Muscle layer of duodenum (tissue), 2 donors: ENCODE data around the gene RBM19.

ENCODE experiments used
- H3K27ac ChIP-seq: one replicate; pipeline ENCODE4 v1.7.0; 2013; ENCODE audit warnings: mild to moderate bottlenecking, low read length
- H3K27me3 ChIP-seq: one replicate; pipeline ENCODE4 v1.7.0; 2013; ENCODE audit warnings: low read depth, mild to moderate bottlenecking, control low read depth, low read length
- H3K36me3 ChIP-seq, 2 donors: one replicate each; pipeline ENCODE4 v1.7.0; 2013; ENCODE audit warnings: low read length in 2 of 2, control low read depth in 1 of 2, mild to moderate bottlenecking in 1 of 2; ENCODE audit not compliant: insufficient read depth in 2 of 2, control insufficient read depth in 1 of 2
- H3K4me1 ChIP-seq, 2 donors: one replicate each; pipeline ENCODE4 v1.7.0; 2013; ENCODE audit warnings: low read length in 2 of 2, mild to moderate bottlenecking in 2 of 2, control low read depth in 1 of 2, moderate library complexity in 1 of 2; ENCODE audit not compliant: insufficient read depth in 2 of 2, control insufficient read depth in 1 of 2
- H3K4me3 ChIP-seq, 2 donors: one replicate each; pipeline ENCODE4 v1.7.0; 2013; ENCODE audit warnings: low read length in 2 of 2, low read depth in 1 of 2, mild to moderate bottlenecking in 1 of 2
- H3K9me3 ChIP-seq, 2 donors: one replicate each; pipeline ENCODE4 v1.7.0; 2013; ENCODE audit warnings: low read length in 2 of 2, control low read depth in 1 of 2, mild to moderate bottlenecking in 1 of 2; ENCODE audit not compliant: control insufficient read depth in 1 of 2
- donor health status: healthy.

RBM19 gene, protein sequence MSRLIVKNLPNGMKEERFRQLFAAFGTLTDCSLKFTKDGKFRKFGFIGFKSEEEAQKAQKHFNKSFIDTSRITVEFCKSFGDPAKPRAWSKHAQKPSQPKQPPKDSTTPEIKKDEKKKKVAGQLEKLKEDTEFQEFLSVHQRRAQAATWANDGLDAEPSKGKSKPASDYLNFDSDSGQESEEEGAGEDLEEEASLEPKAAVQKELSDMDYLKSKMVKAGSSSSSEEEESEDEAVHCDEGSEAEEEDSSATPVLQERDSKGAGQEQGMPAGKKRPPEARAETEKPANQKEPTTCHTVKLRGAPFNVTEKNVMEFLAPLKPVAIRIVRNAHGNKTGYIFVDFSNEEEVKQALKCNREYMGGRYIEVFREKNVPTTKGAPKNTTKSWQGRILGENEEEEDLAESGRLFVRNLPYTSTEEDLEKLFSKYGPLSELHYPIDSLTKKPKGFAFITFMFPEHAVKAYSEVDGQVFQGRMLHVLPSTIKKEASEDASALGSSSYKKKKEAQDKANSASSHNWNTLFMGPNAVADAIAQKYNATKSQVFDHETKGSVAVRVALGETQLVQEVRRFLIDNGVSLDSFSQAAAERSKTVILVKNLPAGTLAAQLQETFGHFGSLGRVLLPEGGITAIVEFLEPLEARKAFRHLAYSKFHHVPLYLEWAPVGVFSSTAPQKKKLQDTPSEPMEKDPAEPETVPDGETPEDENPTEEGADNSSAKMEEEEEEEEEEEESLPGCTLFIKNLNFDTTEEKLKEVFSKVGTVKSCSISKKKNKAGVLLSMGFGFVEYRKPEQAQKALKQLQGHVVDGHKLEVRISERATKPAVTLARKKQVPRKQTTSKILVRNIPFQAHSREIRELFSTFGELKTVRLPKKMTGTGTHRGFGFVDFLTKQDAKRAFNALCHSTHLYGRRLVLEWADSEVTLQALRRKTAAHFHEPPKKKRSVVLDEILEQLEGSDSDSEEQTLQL

DNA sequence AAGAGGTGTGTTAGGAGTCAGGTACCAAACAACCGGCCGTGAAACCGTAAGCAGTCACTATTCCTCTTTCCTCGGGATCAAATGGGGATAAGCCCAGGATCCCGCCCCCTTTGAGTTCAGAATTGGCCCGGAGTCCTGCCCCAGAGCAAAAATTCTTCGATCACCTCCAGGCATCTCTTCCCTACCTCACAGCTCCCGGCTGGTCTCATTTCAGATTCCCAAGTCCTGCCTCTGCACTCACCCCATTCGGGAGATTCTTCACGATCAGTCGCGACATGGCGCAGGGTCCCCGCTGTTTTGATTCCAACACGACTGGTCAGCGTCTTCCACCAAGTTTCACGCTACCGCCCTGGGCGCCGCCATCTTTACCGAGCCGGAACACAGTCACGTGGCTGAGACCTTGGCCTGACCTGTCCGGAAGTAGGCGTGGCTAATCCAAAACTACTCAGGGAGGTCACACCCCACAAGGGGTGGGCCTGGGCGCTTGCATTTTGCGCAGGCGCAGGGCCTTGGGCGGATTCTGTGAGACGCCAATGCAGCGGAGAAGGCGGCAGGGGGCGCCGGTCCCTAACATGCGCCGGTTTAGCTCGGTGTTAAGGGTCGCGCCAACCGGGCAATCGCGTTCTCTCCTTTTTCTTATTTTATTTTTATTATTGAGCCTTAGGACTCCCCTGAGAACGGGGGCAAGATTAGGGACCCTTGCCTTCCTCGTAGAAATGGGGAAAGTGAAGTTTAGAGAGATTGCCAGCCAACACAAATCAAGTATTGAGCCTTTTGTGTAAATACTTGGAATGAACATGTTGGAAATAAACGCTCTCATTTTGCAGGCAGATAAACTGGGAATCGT lies at the start of gene RBM19:
Gene RBM19 (minus strand): TSS at position 375 of the 847 bp plus-strand sequence. CDS start 98 bp downstream, at position 277.
- H3K4me1 ChIP-seq: peaks cover 0 to 15% of the 10 kb centered on the region in 2 donors
- H3K27me3 ChIP-seq: no peaks in the 10 kb centered on the region
- peaks cover 12 to 18% of the 10 kb centered on the region in 2 donors for H3K36me3 ChIP-seq
- H3K27ac ChIP-seq: peak within 1 kb of the TSS; percentile 32
- H3K4me3 ChIP-seq: peak within 1 kb of the TSS; percentile 84 to 91
- no peaks in the 10 kb centered on the region for H3K9me3 ChIP-seq

DNA sequence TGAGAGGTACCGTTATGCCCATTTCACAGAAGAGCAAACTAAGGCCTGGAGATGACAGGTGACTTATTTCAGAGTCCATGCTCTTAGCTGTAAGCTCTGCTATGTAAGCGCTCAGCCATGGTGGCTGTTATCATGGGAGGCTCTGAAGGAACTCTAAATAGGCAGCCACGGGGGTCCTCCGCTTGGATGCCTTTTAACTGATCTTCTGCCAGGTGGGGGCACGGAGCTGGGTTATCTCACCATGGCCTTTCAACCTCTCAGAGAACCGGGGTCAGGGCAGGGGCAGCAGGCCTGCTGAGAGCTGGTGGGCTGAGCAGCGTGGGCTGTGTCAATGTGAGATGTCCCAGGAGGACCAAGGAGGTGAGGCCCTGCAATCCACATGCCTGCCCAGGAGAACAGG lies 49.7 kb upstream of the RBM19 start:
- Histone ChIP-seq H3K9me3 (no peaks in the 10 kb centered on the region), H3K4me1 (no peaks in the 10 kb centered on the region), H3K4me3 (no peak overlapping the region), H3K27ac (no peak overlapping the region), H3K36me3 (no peaks in the 10 kb centered on the region), H3K27me3 (no peaks in the 10 kb centered on the region)

DNA sequence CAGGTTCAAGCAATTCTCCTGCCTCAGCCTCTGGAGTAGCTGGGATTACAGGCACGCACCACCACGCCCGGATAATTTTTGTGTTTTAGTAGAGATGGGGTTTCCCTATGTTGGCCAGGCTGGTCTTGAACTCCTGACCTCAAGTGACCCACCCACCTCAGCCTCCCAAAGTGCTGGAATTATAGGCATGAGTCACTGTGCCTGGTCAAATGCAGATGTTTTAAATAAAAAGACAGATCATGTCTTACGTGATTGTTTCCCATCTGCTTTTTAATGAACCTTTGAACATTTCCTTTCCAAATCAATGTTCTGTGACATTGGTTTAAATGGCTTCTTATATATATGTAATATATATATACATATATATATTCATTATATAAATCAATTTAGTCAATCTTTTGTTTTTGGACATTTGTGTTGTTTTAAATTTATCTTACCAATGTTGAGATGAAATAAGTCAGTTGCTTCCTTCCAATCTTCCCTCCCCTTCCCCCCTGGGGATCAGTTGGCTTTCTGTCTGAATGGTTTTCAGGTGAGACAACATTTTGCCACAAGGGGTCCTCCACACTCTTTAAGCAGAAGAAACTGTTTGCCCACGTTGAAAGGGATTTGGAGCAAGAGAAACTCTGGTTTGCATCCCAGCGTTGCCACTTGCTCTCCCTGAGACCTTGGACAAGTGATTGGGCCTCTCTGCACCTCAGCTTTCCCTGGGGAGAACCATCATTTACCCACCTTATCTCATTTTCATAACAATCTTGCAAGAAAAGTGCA lies 47.6 kb upstream of the RBM19 start:
- no peaks in the 10 kb centered on the region for H3K36me3 ChIP-seq
- no peaks in the 10 kb centered on the region for H3K9me3 ChIP-seq
- H3K4me1 ChIP-seq: no peaks in the 10 kb centered on the region
- no peak overlapping the region for H3K27ac ChIP-seq
- H3K27me3 ChIP-seq: no peaks in the 10 kb centered on the region
- H3K4me3 ChIP-seq: no peak overlapping the region

DNA sequence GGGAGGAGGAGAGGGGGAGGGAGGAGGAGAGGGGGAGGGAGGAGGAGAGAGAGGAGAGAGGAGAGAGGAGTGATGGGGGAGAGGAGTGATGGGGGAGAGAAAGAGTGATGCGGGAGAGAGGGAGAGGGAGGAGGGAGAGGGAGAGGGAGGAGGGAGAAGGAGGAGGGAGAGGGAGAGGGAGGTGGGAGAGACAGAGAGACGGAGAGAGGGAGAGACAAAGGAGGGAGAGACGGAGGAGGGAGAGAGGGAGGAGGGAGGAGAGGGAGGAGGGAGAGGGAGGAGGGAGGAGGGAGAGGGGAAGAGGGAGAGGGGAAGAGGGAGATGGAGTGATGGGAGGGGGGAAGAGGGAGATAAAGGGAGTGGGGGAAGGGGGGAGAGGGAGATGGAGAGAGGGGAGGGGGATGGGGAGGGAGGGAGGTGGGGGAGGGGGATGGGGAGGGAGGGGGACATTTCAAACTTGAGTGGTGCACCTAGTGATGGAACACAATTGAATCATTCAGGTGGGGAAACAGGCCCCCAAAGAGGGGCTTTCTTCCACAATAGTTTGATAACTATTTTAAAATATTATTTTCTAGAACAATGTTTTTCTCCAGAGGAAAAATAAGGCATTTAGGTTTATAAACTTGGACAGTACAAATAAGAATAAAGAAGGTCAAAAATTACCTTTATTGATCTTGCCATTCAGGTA lies 46.8 kb upstream of the RBM19 start:
- Histone ChIP-seq H3K4me1 (no peaks in the 10 kb centered on the region), H3K4me3 (no peak overlapping the region), H3K27ac (no peak overlapping the region), H3K27me3 (no peaks in the 10 kb centered on the region), H3K9me3 (no peaks in the 10 kb centered on the region), H3K36me3 (no peaks in the 10 kb centered on the region)

DNA sequence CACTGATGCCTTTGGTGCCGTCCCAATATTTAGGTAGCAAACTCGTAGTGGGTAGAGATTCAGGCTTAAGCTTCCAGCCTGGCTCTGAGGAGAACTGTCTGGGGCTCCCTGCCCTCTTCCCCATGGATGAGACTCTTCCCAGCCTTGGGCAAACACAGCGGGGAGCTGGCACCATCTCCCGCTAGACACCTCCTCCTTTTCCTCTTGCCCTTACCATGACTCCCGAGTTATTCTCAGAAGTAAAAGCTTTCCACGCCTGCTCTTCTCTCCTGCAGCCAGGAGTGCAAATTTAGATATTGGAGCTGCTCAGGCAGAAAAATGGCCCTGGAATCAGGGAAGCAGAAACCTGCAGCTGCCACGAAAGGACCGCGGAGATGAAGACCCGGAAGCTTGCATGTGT lies 45.6 kb upstream of the RBM19 start:
- Histone ChIP-seq H3K27ac (no peak overlapping the region), H3K9me3 (no peaks in the 10 kb centered on the region), H3K27me3 (no peaks in the 10 kb centered on the region), H3K36me3 (no peaks in the 10 kb centered on the region), H3K4me1 (no peaks in the 10 kb centered on the region), H3K4me3 (no peak overlapping the region)

DNA sequence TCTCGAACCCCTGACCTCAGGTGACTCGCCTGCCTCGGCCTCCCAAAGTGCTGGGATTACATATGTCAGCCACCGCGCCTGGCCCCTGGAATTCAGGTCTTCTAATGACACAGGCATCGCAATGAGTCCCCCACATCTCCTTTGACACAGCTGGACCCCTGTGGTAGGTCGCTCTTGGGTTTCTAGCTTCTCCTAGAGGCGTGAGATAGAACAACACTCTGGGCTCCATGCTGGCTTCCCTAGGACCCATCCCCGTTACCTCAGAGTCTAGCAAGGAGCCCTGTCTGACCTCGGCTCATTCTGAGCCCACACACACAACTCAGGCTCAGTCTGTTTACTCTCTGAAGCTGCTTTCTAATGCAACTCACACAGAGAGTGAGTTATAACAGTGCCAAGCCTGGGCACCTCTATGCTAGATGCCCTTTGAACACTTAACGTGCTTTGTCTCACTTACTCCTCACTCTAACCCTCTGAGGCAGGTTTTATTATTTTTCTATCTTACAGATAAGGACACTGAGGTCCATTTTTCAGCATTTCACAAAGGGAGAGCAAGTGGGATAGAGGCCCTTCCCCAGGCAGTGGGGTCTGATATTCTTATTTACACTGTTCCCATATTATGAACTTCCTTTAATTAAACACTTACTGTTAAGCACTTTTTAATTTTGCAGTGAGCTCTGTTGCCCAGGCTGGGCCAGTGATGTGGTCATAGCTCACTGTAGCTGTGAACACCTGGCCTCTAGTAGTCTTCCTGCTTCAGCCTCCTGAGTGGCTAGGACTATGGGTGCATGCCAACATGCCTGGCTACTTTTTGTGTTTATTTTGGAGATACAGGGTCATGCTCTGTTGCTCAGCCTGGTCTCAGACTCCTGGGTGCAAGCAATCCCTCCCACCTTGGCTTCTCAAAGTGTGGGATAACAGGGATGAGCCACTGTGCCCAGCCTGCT lies 40.6 kb upstream of the RBM19 start:
- H3K4me3 ChIP-seq: no peak overlapping the region
- H3K27me3 ChIP-seq: no peaks in the 10 kb centered on the region

DNA sequence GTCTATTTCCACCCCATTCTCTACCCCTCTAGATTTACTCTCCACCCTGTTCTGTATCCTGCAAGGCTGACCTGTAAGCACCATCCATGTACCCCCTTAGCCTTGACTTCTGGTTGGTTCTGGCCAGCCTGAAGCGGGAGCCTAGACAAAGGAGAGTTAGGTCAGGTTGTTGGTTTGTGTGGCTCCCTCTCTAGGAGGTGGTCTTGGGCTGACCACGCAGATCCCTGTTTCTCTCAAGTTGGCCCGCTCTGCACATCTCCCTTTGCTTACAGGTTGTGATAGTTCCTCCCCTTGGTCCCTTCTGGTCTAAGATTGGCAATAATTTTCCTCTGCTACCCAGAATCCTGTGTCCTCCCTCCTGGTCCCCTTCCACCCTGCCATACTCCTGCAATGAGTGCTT lies 38.3 kb upstream of the RBM19 start:
- no peak overlapping the region for H3K27ac ChIP-seq
- H3K27me3 ChIP-seq: no peaks in the 10 kb centered on the region
- no peaks in the 10 kb centered on the region for H3K36me3 ChIP-seq
- H3K4me1 ChIP-seq: no peaks in the 10 kb centered on the region
- H3K4me3 ChIP-seq: no peak overlapping the region
- H3K9me3 ChIP-seq: no peaks in the 10 kb centered on the region

More for the DNA sequence above, 40.6 kb upstream of the RBM19 start:
- Histone ChIP-seq H3K27ac (no peak overlapping the region), H3K4me1 (no peaks in the 10 kb centered on the region), H3K9me3 (no peaks in the 10 kb centered on the region), H3K36me3 (no peaks in the 10 kb centered on the region)

DNA sequence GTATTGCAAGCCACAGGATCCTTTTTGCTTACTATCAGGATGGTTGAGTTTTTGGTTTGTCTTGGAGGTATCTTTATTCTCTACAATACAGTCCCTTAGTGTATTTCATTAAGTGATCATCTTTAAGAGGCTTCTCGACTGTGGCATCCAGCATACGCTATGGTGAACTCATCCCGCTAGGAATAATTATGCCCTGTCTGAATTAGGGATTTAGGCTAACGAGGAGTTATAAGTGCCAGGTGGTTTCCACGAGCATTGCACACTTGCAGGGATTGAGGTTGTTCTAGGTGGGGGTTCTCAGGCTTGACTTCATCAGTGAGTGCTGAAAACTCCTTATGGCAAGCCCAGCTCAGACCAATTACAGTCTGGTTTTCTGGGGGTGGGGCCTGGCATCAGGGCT lies 37.2 kb upstream of the RBM19 start:
- no peaks in the 10 kb centered on the region for H3K4me1 ChIP-seq
- no peak overlapping the region for H3K27ac ChIP-seq
- no peak overlapping the region for H3K4me3 ChIP-seq
- peaks cover 3% of the 10 kb centered on the region for H3K27me3 ChIP-seq
- no peaks in the 10 kb centered on the region for H3K9me3 ChIP-seq
- H3K36me3 ChIP-seq: no peaks in the 10 kb centered on the region

DNA sequence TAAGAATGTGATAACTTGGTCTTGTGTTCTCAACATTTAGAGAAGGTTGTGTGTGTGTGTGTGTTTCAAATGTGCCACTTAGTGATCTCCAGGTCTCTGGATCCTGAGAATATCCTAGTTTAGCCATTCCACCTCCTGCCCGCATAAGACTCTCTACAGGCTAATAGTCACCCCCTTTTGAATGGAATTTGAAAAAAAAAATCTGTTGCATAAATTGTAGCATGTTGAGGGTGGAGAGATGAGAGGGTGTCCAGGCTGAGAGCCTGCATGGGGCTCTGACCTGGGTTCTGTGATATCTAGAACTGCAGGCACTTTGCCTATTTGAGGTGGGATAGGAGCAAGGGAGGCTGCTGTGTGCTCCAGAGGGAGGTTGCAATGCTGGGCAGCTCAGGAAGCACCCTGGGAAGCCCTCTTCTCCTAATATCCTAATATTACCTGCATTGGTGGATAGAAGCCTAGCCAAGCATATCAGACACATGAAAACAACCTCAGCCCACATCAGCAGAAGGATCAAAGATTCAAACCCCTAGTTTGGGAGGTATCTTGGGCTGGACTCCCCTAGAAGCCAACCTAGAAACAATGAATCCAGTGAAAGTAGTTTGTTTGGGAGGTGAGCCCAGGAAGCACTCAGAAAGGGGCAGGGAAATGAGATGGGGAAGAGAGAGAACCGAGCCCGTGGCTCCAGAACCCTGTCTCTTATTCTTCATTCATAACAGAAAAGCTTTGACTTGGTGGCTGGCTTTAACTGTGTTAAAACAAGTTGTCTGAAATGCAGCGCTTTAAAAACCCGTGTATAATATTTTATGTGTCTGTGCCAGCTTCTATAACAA lies 35.6 kb upstream of the RBM19 start:
- H3K9me3 ChIP-seq: no peaks in the 10 kb centered on the region
- H3K27me3 ChIP-seq: peaks cover 3% of the 10 kb centered on the region
- H3K36me3 ChIP-seq: no peaks in the 10 kb centered on the region
- H3K4me3 ChIP-seq: no peak overlapping the region
- H3K27ac ChIP-seq: no peak overlapping the region
- no peaks in the 10 kb centered on the region for H3K4me1 ChIP-seq
